HG03103 (cell line): ENCODE measurements around the gene NLRC5.

Source experiments
- ATAC-seq: cut with Tn5 transposase; IDR thresholded peaks from one replicate; pipeline ENCODE4 v1.9.1; 2021; ENCODE audit warnings: low read depth; ENCODE audit not compliant: unreplicated experiment

The NLRC5 gene

DNA sequence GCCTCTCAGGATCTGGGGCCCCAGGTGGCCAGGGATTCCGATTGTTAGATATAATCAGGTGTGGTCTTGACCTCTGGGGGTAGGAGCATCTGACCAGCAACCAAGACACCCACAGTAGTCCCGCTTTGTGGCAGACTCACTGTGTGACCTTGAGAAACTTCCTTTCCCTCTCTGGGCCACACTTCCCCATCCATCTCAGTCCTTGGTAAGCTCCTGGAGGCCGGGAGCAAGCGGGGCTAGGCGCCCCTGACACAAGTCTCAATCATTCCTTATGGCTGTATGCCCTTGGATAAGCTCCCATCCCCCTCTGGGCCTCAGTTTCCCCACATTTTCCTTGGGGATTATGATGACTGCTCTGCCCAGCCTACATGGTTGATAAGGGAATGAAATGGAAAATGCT is 124.3 kb downstream of the NLRC5 start:
- no peak for ATAC-seq

DNA sequence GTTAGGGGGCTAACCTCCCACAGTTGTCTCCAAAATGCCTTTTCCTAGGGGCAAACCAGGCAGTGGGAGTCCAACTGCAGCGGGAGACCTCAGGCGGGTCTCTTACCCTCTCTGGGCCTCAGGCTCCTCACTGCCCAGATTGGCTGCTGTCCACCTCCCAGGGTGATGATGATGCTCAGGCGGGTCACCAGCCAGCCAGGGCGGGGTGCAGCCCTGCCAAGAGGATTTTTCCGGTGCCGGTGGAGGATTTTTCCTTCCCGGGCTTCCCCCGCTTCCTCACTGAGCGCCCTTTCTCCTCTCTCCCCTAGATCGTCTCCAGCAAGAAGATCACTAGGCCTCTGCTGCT is 125.8 kb downstream of the NLRC5 start:
- no peak for ATAC-seq

- ATAC-seq, result no peak
Measured at GRCh38 chr16:57115514-57116182, 126.3 kb downstream of the NLRC5 start.

DNA sequence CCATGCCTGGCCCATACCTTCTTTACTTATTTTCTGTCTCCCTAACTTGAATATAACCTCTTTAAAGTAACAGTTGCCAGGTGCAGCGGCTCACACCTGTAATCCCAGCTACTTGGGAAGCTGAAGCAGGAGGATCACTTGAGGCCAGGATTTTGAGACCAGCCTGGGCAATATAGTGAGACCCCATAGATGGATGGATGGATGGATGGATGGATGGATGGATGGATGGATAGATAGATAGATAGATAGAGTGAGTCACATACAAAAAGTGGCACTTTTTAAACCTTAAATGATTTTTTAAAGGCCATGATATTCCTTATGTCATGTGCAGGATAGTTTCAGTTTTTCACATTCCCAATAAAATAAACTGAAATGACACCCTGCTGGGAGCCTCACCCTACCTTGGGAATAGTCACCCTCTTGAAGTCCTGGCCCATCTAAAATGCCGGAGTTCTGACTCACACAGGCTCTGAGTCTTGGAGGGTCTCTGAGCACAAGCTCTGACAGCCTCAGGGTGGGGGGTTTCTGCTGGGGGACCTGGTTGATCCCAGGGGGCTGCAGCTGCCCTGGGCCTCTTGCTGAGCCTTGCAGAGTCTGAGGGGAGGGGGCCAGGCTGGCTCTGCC is 129.2 kb downstream of the NLRC5 start:
- ATAC-seq, result no peak

DNA sequence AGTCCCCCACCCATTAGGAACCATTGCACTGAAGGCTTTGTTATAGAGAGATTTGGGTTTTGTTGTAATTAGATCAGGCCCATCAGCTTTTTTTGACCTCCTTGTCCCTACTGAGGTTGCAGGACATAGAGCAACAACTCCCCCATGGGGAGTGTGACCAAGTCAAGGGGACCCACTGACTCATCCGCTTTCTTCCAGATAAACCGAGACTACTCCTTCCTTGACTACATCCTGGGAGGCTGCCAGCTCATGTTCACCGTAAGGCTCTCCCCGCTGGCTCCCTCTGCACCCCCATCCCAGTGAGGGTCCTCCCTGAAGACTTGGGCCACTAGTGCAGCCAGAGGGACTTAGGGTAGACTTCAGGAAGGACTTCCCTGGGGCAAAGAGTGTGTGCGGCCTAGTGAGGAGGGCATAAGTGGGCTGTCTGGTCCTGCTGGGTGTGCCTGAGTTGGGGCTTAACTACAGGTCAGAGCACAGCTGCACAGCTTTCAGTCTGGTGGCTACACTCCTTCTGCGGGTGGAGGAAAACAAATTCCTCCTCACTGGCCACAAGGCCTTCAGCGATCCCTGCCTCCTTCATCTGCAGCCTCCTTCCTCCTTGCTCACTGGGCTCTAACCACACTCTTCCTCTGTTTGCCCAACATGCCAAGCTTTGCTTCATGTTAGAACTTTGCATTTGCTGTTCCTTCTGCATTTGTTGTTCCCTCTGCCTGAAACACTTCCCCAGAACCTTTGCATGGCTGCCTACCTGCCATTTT is 134.0 kb downstream of the NLRC5 start:
- ATAC-seq, result no peak

DNA sequence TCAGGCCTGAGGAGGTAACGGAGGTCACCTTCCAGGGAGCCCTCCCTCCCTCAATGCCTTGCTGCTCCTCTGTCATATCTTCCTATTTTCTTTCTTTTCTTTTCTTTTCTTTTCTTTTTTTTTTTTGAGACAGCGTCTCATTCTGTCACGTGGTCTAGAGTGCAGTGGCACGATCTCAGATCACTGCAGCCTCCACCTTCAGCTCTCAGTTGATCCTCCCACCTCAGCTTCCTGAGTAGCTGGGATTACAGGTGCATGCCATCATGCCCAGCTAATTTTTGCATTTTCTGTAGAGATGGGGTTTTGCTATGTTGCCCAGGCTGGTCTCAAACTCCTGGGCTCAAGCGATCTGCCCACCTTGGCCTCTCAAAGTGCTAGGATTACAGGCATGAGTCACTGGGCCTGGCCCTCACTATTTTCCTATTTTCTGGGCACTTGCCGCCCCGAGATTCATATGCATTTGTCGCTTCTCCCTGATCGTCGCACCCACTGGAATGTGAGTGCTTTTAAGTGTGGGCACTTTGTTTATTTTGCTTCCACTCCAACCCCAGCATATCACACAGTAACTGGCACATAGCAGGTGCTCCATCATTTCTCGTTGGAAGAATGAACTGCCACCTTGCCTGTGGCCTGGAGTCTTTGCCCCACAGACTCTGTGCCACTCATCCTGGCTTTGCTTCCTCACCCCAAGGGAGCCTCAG is 134.8 kb downstream of the NLRC5 start:
- ATAC-seq, result no peak

GRCh38 chr16:57125376-57125775 is 136.0 kb downstream of the NLRC5 start:
- no peak for ATAC-seq

GRCh38 chr16:57125969-57126368 is 136.6 kb downstream of the NLRC5 start:
- no peak for ATAC-seq

DNA sequence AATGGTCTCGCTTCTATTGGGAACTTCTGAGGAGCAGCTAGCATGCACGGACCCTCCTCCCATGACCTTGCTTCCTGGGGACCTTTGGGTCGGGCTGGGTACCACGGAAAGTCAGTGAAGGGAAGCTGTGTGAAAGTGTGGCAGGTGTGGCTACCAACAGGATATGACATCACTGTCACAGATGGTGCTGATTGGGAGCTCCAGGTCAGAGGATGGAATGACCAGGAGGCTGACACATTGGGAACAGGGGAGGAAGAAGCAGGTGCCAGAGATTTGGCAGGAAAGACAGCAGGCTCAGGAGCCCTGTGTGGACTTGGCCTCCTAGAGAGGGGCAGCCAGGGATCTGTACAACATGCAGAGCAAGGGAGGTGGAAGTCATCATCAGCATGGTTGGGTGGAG is 137.1 kb downstream of the NLRC5 start:
- no peak for ATAC-seq

DNA sequence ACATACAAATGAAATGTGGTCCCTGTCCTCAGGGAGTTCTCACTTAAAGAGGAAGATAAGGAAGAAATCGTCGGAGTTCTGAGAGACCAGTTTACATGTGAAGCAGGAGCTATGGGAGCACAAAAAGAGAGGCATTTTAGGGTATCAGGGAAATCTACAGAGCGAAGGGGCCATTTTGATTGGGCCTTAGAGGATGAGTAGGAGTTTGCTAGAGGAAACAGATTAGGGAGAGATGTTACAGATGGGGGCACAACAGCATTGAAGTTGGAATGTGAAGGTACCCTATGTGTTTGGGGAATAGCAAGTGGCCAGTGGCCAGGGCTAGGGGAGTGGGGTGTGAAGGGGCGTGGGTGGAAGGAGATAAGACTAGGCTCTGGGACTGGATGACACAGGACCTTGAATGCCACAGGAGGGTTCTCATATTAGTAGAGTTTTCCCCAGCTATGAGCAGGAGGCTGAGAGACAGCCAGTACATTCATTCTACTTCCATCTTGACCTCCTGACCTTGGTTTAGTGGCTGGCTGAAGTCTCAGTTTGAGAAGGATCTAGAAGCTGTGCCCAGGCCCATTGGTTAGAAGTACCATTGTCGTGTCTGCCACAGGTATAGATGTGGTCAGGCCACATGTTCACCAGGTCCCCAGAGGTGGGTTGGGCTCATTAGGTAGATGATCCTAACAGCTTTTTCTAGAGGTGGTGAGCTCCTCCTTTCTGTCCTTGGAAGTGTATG is 137.8 kb downstream of the NLRC5 start:
- no peak for ATAC-seq

GRCh38 chr16:57127836-57128235 is 138.5 kb downstream of the NLRC5 start:
- ATAC-seq, result no peak

GRCh38 chr16:57128771-57129389 is 139.5 kb downstream of the NLRC5 start:
- peak; percentile 47 for ATAC-seq

- no peak for ATAC-seq
Measured at GRCh38 chr16:57130950-57131321, 141.6 kb downstream of the NLRC5 start.

DNA sequence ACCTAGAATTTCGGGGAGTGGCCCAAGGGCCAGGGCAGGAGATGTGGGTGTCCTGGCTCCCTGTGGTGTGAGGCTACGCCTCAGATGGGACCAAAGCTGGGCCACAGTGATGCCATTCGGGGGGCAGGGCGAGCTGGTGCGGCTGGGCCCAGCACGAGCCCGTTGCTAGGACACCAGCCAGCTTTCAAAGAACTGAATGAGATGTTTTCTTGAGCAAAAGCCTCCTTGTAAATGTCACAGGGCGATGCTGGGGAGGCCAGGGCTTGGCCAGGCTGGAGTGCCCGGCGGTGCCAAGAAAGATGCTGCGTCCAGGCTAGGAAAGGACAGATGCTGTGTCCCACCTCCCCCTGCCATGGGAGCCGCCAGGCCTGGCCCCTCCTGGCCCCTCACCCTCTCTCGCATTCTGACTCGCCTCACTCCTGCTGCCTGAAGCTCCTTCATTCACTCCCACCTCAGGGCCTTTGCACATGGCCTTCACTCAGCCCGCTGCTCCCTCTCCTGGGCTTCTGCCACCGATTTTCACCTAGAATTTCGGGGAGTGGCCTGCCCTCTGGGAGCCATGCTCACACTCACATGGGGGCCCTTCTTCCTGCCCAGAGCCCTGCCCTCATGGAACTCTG is 142.1 kb downstream of the NLRC5 start:
- no peak for ATAC-seq

GRCh38 chr16:57132470-57132869 is 143.1 kb downstream of the NLRC5 start:
- ATAC-seq, result no peak

GRCh38 chr16:57133031-57133430 is 143.7 kb downstream of the NLRC5 start:
- ATAC-seq, result no peak
